Liver (tissue), 10 donors: ENCODE results near the gene CFAP126. TPM values are rescaled to one million over a fixed set of nuclear protein-coding genes. Genes with fewer than 3 reads are reported as not detected.
"Not testable (repeated sequence)": the region's sequence is repeated elsewhere in the genome, so short reads cannot be mapped to it uniquely, and the experiment has no call there.

Experiments used
- DNase-seq: peaks from one replicate; pipeline ENCODE4 v3.0.0-alpha.2; 2017; ENCODE audit warnings: low spot score
- H3K27ac ChIP-seq, 2 donors: one replicate each; pipeline ENCODE4 v1.7.0; 2013; ENCODE audit warnings: inconsistent platforms in 2 of 2, low read length in 2 of 2, control low read depth in 1 of 2, low read depth in 1 of 2, mild to moderate bottlenecking in 1 of 2
- H3K27me3 ChIP-seq, 4 donors: one replicate each; pipeline versions ENCODE4 v1.6.1 to v1.7.0; 2013; ENCODE audit warnings: low read length in 3 of 4, inconsistent platforms in 1 of 4, mild to moderate bottlenecking in 1 of 4, moderate library complexity in 1 of 4; ENCODE audit not compliant: control insufficient read depth in 4 of 4, insufficient read depth in 4 of 4
- H3K36me3 ChIP-seq, 4 donors: one replicate each; pipeline versions ENCODE4 v1.6.1 to v1.7.0; 2013; ENCODE audit warnings: low read length in 3 of 4, mild to moderate bottlenecking in 3 of 4, low read depth in 1 of 4, moderate library complexity in 1 of 4; ENCODE audit not compliant: control insufficient read depth in 4 of 4, insufficient read depth in 3 of 4
- H3K4me1 ChIP-seq, 4 donors: one replicate each; pipeline versions ENCODE4 v1.6.1 to v1.7.0; 2013; ENCODE audit warnings: low read length in 3 of 4, mild to moderate bottlenecking in 3 of 4, moderate library complexity in 1 of 4; ENCODE audit not compliant: control insufficient read depth in 4 of 4, insufficient read depth in 4 of 4
- H3K4me3 ChIP-seq, 3 donors: one replicate each; pipeline versions ENCODE4 v1.6.1 to v1.7.0; 2013; ENCODE audit warnings: low read length in 3 of 3, control low read depth in 1 of 3, low read depth in 1 of 3, mild to moderate bottlenecking in 1 of 3
- H3K9ac ChIP-seq, 2 donors: one replicate each; pipeline ENCODE4 v1.7.0; 2013; ENCODE audit warnings: low read length in 2 of 2, mild to moderate bottlenecking in 2 of 2, moderate library complexity in 2 of 2, control low read depth in 1 of 2, low read depth in 1 of 2
- H3K9me3 ChIP-seq, 4 donors: one replicate each; pipeline versions ENCODE4 v1.6.1 to v1.7.0; 2013; ENCODE audit warnings: low read length in 3 of 4; ENCODE audit not compliant: control insufficient read depth in 4 of 4
- EGR1 ChIP-seq, 2 donors: IDR thresholded peaks; 2 replicates each; pipeline ENCODE4 v1.6.1; 2016 to 2018; ENCODE audit warnings: antibody characterized with exemption in 2 of 2, low read depth in 2 of 2
- FOXA1 ChIP-seq: IDR thresholded peaks from 2 replicates; pipeline ENCODE4 v1.6.1; 2016; ENCODE audit warnings: antibody characterized with exemption
- NR2F2 ChIP-seq: IDR thresholded peaks from 2 replicates; pipeline ENCODE4 v1.6.1; 2016; ENCODE audit warnings: antibody characterized with exemption
- RAD21 ChIP-seq, 2 donors: IDR thresholded peaks; 2 replicates each; pipeline ENCODE4 v1.6.1; 2016; ENCODE audit warnings: antibody characterized with exemption in 2 of 2, mild to moderate bottlenecking in 2 of 2
- WGBS: extraction: QIAGEN DNeasy Blood & Tissue Kit; methylation state at CpG from one replicate; pipeline ENCODE4 v1.1.7; 2013; 5-methylcytosine and 5-hydroxymethylcytosine counted together
- polyA plus RNA-seq, 2 donors: library from polyadenylated mRNA; stranded (reverse) in 1 of 2; unstranded in 1 of 2; fragments of 200-250 nt in 1 of 2; fragments of >200 nt in 1 of 2; fragmentation: Nextera tagmentation in 1 of 2; extraction: Ambion mirVana in 1 of 2; gene quantifications; one replicate each; pipeline versions ENCODE4 v1.2.1 to v1.2.3, GENCODE V29; 2013 to 2015
- small RNA-seq: library from RNA; depleted of rRNA; stranded (forward); fragments of <200 nt; gene quantifications from one replicate; pipeline ENCODE3, GENCODE V24; 2014
- total RNA-seq, 2 donors: library from RNA; depleted of rRNA; stranded (reverse); fragments of >200 nt; gene quantifications; one replicate each; pipeline ENCODE4 v1.2.3, GENCODE V29; 2014
- donor health status: healthy.
- donor health status: healthy.
- donor health status: healthy.
- donor health status: healthy.
- donor health status: healthy.

Gene CFAP126
- total and polyA plus RNA-seq, 4 donors: not detected

- H3K9me3 ChIP-seq: no peaks in the 10 kb centered on the region
- TF ChIP-seq EGR1 (IDR thresholded peaks at IDR 0.05; ENCODE audit: low read depth in 2 of 2) (no peak), NR2F2 (no peak), RAD21 (IDR thresholded peaks at IDR 0.05) (no peak), FOXA1 (no peak)
- H3K27me3 ChIP-seq: no peaks in the 10 kb centered on the region
- H3K4me3 ChIP-seq: no peak overlapping the region
- H3K9ac ChIP-seq: no peak overlapping the region
- 87% methylated on average over 4 of the region's 4 CpGs for WGBS
- no peak for DNase-seq
- H3K36me3 ChIP-seq: peaks cover 9 to 25% (median 15%) of the 10 kb centered on the region in 4 donors
- H3K4me1 ChIP-seq: peaks cover 4 to 10% (median 9%) of the 10 kb centered on the region in 4 donors
- H3K27ac ChIP-seq: no peak overlapping the region
Observed at GRCh38 chr1:161324020-161324419, 43.7 kb downstream of the CFAP126 start.

GRCh38 chr1:161315841-161316674 lies 51.6 kb downstream of the CFAP126 start:
- H3K4me3 ChIP-seq, H3K27me3 ChIP-seq, H3K36me3 ChIP-seq, H3K9me3 ChIP-seq, H3K9ac ChIP-seq, H3K27ac ChIP-seq, DNase-seq: not testable (repeated sequence)
- H3K4me1 ChIP-seq: peaks cover 14 to 42% (median 29%) of the 10 kb centered on the region in 4 donors
- 80% methylated on average over 17 of the region's 17 CpGs for WGBS

Small RNA genes within 50 kb of the gene (small RNA-seq; reads per million reads assigned to genes)
- not detected for gene AL592295.2
- gene RNU6-481P: not detected

Other genes starting within 250 kb of the CFAP126 start
- 10 to 100 TPM; 12.4 to 19.3 TPM for gene PFDN2, start 249.8 kb downstream of the CFAP126 start, total RNA-seq
- 10 to 100 TPM; 48.7 to 61.9 TPM for gene PFDN2, start 249.8 kb downstream of the CFAP126 start, polyA plus RNA-seq
- gene NIT1, start 249.8 kb downstream of the CFAP126 start, total RNA-seq: 10 to 100 TPM; 17.8 to 37.2 TPM
- 10 to 100 TPM; 41.4 to 45.8 TPM for gene NIT1, start 249.8 kb downstream of the CFAP126 start, polyA plus RNA-seq
- 10 to 100 TPM; 13.8 to 16.7 TPM for gene DEDD, start 235.2 kb downstream of the CFAP126 start, total RNA-seq
- gene DEDD, start 235.2 kb downstream of the CFAP126 start, polyA plus RNA-seq: 10 to 100 TPM; 15.2 to 17.7 TPM
- gene UFC1, start 213.9 kb downstream of the CFAP126 start, total RNA-seq: 10 to 100 TPM; 34.2 to 44.1 TPM
- gene UFC1, start 213.9 kb downstream of the CFAP126 start, polyA plus RNA-seq: 10 to 100 TPM; 42.5 to 47.5 TPM
- 1 to 10 TPM; 7.2 to 9.0 TPM for gene USP21, start 208.4 kb downstream of the CFAP126 start, total RNA-seq
- gene USP21, start 208.4 kb downstream of the CFAP126 start, polyA plus RNA-seq: 1 to 10 TPM; 4.1 to 5.8 TPM
- 100 to 1,000 TPM in 1 of 2 donors, 1 to 10 TPM in 1; 6.2 to 106 TPM for gene PPOX, start 201.4 kb downstream of the CFAP126 start, total RNA-seq
- 1 to 10 TPM; 6.2 to 9.6 TPM for gene PPOX, start 201.4 kb downstream of the CFAP126 start, polyA plus RNA-seq
- gene B4GALT3, start 190.4 kb downstream of the CFAP126 start, total RNA-seq: 10 to 100 TPM; 13.1 to 23.8 TPM
- 10 to 100 TPM; 14.0 to 15.4 TPM for gene B4GALT3, start 190.4 kb downstream of the CFAP126 start, polyA plus RNA-seq
- 1 to 10 TPM in 1 of 2 donors, under 1 TPM in 1; 0.28 to 2.2 TPM for gene ADAMTS4, start 168.8 kb downstream of the CFAP126 start, total RNA-seq
- gene ADAMTS4, start 168.8 kb downstream of the CFAP126 start, polyA plus RNA-seq: under 1 TPM; 0.21 to 0.48 TPM
- gene NDUFS2, start 165.5 kb downstream of the CFAP126 start, total RNA-seq: 100 to 1,000 TPM; 105 to 167 TPM
- 100 to 1,000 TPM in 1 of 2 donors, 10 to 100 TPM in 1; 93.3 to 135 TPM for gene NDUFS2, start 165.5 kb downstream of the CFAP126 start, polyA plus RNA-seq
- 10 to 100 TPM; 25.4 to 32.6 TPM for gene FCER1G, start 152.6 kb downstream of the CFAP126 start, total RNA-seq
- 10 to 100 TPM; 46.1 to 77.1 TPM for gene FCER1G, start 152.6 kb downstream of the CFAP126 start, polyA plus RNA-seq
- gene APOA2, start 144.2 kb downstream of the CFAP126 start, total RNA-seq: 1,000 to 10,000 TPM; 5,041 to 8,644 TPM
- gene APOA2, start 144.2 kb downstream of the CFAP126 start, polyA plus RNA-seq: over 10,000 TPM; 12,638 to 30,612 TPM
- 1 to 10 TPM; 6.7 to 7.4 TPM for gene TOMM40L, start 141.8 kb downstream of the CFAP126 start, total RNA-seq
- 10 to 100 TPM; 10.4 to 10.5 TPM for gene TOMM40L, start 141.8 kb downstream of the CFAP126 start, polyA plus RNA-seq
- gene NR1I3, start 129.7 kb downstream of the CFAP126 start, total RNA-seq: 10 to 100 TPM; 10.4 to 52.3 TPM
- 100 to 1,000 TPM in 1 of 2 donors, 10 to 100 TPM in 1; 43.0 to 128 TPM for gene NR1I3, start 129.7 kb downstream of the CFAP126 start, polyA plus RNA-seq
- 1 to 10 TPM; 5.9 to 8.7 TPM for gene PCP4L1, start 109.1 kb downstream of the CFAP126 start, total RNA-seq
- gene PCP4L1, start 109.1 kb downstream of the CFAP126 start, polyA plus RNA-seq: 1 to 10 TPM; 1.1 to 4.1 TPM
- gene MPZ, start 57.9 kb downstream of the CFAP126 start, total RNA-seq: 1 to 10 TPM in 1 of 2 donors, under 1 TPM in 1; 0.37 to 1.0 TPM
- gene MPZ, start 57.9 kb downstream of the CFAP126 start, polyA plus RNA-seq: 1 to 10 TPM in 1 of 2 donors, under 1 TPM in 1; 0.97 to 7.4 TPM
- gene SDHC, start 53.5 kb downstream of the CFAP126 start, total RNA-seq: 100 to 1,000 TPM in 1 of 2 donors, 10 to 100 TPM in 1; 44.3 to 116 TPM
- gene SDHC, start 53.5 kb downstream of the CFAP126 start, polyA plus RNA-seq: 100 to 1,000 TPM in 1 of 2 donors, 10 to 100 TPM in 1; 77.7 to 247 TPM
- gene FCGR2A, start 137.6 kb upstream of the CFAP126 start, total RNA-seq: 10 to 100 TPM; 15.5 to 16.0 TPM
- gene FCGR2A, start 137.6 kb upstream of the CFAP126 start, polyA plus RNA-seq: 1 to 10 TPM; 2.9 to 7.5 TPM
- gene HSPA6, start 156.7 kb upstream of the CFAP126 start, total RNA-seq: 1 to 10 TPM; 2.4 to 3.1 TPM
- gene HSPA6, start 156.7 kb upstream of the CFAP126 start, polyA plus RNA-seq: under 1 TPM; 0.44 to 0.63 TPM
- 10 to 100 TPM; 37.7 to 70.1 TPM for gene FCGR3A, start 181.9 kb upstream of the CFAP126 start, total RNA-seq
- gene FCGR3A, start 181.9 kb upstream of the CFAP126 start, polyA plus RNA-seq: 10 to 100 TPM in 1 of 2 donors, 1 to 10 TPM in 1; 9.8 to 60.7 TPM